Measurements from ENCODE around the gene CCDC85B.

CCDC85B gene

DNA sequence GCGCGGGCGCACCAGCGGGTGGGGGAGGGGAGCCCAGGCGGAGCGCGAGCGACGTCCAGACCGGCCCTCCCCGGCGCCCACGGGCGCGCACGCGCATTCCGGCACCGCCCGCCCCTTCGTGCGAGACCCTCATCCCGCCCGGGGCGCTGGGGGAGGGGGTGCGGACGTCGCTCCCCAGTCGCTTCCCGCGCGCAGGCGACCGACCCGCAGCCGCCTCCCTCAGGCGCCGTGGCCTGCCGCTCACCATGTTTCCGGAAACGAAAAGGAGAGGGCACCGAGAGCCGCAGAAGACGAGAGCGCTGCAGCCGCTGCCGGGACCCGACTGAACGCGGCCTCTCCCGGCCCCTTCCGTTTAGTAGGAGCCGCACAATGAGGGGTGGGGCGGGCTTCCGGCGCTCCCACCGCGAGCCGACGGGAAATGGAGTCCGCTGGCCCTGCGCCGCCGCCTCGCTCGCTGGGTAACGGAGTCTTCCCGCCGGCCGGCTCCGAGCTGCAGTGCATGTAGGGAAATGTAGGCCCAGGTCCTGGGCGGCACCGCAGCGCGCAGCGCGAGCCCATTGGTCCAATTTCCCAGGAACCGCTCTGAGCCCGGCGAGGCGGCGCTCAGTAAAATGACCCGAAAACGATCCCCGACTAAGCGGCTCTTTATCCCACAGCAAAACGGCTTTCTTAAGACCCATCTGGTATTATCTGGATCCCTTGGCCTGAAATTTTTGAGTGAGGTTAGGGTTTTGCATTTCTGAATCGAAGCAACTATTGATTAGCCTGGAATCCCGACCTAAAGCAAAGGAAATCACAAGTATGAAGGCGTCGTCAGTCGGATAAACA, 32.4 kb upstream of the CCDC85B start, which contains the start of gene CFL1:
Gene CFL1 (minus strand): TSS at position 328 of the 828 bp plus-strand sequence. CDS start 81 bp downstream, at position 247.
- peak; percentile 94 for DNase-seq (ENCODE audit: low read depth)

DNA sequence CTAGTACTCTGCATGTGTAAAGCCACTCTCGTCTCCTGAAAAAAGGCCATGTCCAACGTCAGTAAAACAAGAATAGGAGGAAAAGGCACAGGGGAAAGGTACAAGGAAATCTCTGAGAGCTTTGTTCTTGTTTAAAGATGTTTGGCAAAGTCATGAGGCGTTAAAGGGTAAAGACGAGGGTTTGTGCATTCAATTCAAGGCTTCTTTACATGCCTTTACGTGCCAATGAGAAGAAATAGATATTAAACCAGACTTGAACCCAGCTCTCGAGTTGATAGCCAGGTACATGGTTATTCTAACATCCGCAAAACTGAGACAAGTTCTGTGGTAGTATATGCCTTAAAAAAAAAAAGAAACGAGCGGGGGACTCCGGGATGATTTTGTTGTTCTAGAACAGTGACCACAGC, 31.8 kb upstream of the CCDC85B start:
- DNase-seq (ENCODE audit: low read depth), result no peak

DNA sequence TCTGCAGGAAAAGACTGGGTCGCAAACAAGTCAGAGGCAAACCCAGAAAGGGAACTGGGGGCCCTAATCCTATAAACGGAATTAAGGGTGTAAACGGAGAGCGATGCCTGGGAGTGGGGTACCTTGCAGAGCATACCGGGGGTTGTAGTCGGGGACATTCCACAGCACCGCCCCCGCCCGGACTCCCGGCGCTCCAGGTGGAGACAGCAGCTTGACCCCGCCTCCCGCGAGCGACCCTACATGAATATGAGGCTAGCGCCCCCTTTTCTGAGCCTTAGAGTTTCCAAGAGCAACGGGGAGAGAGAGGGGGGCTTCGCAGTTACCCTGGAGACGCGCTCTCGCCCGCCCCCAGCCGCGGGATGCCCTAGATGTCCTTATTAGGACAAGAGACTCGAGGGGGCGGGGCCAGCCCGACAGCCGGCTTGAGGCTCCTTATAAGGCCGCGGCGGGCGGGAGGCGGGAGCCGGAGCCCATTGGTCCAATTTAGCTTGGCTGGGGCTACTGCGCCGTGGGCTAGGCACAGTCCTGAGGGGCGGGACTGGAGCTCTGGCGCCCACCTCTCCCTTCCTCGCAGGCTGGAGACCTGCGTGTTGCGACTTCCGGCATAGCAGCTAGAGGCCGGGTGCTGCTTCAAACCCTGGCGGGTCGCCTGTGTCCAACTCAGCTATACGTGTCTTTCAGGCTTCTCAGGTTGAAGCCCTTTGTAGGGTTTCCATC, 31.2 kb upstream of the CCDC85B start:
- DNase-seq (ENCODE audit: low read depth), result peak; percentile 98

DNA sequence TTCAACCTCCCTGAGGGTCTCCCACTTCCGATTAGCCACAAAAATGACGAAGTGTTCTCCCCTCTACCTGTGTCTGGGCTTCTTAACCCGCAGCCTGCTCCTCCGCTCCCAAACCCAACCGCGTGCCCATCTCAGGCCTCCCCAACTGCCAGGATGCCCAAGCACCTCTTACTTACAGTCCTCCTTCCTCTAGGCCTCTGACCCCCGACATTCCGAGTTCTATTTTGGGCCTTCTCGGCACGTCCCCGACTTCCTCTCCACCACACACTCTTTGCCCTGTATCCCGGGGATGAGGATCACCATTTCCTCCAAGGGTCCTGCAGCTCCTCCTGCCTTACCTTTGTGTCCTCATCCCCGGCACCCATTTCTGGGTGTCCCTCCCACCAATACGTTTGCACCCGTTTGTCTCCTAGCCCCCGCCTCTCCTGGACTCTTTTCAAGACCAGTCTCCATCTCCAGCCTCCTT, 30.6 kb upstream of the CCDC85B start:
- DNase-seq (ENCODE audit: low read depth), result peak; percentile 72

DNA sequence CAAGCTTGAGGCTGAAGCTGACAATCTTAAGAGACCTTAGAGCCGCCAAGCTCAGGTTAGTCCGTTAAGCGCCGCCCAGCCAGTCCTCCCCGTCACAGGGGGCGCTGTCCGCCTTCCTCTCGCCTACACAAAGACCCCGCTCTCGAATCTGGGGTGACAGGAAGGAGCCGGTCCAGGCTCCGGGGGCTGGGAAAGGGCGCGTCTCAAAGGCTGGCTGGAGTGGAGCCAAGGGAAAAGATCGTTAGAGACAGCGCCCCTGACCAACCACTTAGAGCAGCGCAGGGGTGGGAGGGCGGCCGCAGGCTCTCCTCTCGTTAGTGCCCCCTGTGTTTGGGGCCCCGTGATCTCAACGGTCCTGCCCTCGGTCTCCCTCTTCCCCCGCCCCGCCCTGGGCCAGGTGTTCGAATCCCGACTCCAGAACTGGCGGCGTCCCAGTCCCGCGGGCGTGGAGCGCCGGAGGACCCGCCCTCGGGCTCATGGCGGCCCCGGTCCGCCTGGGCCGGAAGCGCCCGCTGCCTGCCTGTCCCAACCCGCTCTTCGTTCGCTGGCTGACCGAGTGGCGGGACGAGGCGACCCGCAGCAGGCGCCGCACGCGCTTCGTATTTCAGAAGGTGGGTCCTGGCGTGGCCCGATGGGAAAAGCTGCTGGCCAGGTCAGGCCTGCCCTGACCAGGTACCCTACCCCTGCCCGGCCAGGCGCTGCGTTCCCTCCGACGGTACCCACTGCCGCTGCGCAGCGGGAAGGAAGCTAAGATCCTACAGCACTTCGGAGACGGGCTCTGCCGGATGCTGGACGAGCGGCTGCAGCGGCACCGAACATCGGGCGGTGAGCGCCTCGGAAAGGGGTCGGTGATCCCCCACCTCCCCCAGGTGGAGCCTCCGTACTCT, 30.0 kb upstream of the CCDC85B start, which contains the start of gene MUS81:
Gene MUS81 (plus strand): TSS at position 156 of the 887 bp plus-strand sequence. CDS start 321 bp downstream, at position 477.
- peak; percentile 99 for DNase-seq (ENCODE audit: low read depth)

DNA sequence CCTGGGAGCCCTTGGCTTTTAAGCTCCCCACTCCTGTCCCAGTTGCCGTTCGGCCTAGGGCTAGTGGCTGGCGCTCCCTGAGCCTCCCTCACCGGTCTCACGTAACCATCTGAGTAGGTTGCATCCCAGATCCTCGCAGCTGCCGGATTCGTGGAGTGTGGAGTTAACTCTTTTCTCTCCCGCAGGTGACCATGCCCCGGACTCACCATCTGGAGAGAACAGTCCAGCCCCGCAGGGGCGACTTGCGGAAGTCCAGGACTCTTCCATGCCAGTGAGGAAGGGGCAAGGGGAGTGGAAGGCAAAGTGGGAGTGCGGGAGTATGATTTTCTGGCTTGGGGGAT, 29.3 kb upstream of the CCDC85B start:
- DNase-seq (ENCODE audit: low read depth), result no peak

DNA sequence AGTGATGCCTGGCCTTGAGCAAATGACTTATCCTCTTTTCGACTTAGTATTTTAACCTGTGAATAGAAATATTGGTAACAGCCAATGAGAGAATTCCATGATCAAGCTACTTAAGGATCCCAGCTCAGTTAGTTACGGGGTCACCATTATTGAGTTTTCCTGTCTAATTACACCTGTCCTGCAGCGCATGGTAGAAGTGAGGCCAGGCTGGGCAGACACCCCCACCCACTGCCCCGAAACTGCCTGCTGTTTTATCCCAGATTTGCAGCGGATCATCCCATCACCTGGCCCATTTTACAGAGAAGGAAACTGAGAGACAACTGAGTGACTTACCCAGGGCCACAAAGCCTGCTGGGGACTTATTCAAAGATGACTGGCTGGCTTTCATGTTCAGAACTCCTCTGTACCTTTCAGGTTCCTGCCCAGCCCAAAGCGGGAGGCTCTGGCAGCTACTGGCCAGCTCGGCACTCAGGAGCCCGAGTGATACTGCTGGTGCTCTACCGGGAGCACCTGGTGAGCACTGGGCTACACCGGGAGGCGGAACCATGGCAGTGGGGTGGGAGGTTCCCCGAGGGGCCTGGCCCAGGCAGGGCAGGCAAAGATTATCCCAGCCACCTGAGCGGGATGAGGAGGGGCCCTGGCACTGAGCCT, 28.8 kb upstream of the CCDC85B start:
- no peak for DNase-seq (ENCODE audit: low read depth)

DNA sequence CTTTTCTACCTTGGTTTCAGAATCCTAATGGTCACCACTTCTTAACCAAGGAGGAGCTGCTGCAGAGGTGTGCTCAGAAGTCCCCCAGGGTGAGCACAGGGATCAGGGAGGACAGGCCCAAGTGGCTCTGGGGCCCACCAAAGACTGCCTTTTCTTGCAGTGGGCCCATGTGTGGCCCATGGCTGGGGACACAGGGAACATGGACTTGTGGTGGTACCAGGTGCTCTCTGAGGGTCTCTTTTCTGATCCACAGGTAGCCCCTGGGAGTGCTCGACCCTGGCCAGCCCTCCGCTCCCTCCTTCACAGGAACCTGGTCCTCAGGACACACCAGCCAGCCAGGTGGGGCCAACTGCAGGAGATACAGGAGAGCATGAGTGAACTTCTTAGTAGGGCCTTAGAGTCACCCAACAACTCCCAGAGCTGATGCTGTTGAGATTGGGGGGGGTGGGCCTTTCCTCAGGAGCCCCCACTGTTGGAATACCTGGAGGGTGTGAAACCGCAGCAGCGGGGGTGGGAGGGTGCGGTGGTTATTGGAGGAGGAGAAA, 28.2 kb upstream of the CCDC85B start:
- DNase-seq (ENCODE audit: low read depth), result no peak

DNA sequence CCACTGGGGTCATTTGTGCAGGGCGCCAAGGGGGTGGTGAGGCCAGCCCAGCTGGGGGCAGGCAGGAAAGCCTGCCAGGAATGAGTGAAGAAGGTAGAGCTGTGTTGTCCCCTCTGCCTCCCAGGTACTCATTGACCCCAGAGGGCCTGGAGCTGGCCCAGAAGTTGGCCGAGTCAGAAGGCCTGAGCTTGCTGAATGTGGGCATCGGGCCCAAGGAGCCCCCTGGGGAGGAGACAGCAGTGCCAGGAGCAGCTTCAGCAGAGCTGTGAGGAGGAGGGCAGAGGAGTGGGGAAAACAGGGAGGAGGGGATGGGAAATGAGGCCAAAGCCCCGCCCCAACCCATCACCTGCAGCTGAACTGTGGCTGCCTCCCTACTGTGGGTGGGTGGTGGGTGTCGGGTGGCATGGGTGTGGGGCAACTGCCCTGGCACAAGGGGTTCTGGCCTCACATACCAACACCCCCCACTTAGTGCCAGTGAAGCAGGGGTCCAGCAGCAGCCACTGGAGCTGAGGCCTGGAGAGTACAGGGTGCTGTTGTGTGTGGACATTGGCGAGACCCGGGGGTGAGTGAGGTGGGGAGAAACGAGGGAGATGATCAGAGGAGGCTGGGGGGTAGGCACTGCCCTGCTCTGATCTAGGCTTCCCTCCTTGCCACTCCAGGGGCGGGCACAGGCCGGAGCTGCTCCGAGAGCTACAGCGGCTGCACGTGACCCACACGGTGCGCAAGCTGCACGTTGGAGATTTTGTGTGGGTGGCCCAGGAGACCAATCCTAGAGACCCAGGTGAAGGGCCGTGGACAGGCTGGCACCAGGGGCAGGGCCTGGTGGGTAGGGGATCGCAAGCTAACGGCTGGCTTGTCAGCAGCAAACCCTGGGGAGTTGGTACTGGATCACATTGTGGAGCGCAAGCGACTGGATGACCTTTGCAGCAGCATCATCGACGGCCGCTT, 27.3 kb upstream of the CCDC85B start:
- no peak for DNase-seq (ENCODE audit: low read depth)

DNA sequence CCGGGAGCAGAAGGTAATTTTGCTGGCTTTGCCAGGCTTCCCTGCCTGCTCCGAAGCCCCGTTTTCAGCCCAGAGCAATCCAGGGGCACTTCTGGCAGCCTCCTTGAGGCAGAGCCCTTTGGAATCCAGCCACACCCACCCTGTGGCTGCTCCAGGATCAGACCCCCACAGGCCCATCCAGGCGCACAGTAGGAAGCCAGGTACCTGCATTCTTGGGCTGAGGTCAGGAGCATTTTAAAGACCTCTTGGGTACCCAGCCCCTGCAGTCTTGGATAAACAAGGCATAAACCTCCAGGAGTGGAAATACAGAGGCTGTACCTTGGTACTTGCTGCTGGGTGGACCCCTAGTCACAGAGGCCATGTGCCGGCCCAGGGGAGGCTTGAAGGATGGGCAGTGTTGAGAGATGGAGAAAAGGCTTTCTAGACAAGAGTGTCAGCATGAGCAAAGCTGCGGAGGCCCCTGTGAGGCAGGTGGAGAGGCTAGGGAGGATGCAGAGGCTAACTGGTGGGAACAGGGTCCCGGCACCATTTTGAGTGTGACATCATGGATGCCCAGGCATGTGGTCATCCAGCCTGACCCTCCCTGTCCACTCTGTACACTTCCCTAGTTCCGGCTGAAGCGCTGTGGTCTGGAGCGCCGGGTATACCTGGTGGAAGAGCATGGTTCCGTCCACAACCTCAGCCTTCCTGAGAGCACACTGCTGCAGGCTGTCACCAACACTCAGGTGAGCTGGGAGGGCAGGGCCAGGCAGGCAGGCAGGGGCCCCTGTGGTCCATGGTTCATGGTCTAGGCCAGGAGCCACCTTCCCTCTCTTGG, 26.4 kb upstream of the CCDC85B start:
- DNase-seq (ENCODE audit: low read depth), result no peak

DNA sequence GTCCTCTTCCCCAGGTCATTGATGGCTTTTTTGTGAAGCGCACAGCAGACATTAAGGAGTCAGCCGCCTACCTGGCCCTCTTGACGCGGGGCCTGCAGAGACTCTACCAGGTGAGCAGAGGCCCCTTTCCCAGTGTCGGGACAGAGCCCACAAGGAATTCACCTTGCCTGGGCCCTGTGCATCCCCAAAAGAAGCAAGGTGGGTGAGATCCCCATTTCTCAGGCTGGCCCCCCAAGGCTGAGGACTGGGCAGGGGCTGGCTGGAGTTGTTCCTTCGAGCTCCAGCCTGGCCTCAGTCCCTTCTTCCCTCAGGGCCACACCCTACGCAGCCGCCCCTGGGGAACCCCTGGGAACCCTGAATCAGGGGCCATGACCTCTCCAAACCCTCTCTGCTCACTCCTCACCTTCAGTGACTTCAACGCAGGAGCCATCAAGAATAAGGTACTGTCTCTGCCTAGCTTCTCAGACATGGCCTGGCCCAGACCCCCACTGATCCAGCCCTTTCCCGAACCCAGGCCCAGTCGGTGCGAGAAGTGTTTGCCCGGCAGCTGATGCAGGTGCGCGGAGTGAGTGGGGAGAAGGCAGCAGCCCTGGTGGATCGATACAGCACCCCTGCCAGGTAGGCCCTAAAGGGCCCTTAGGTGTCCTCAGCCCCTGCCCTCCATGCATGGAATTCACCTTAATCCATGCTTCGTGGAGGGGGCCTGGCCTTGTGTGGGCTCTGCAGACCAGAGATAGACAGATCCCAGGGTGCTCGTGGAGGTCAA, 25.6 kb upstream of the CCDC85B start:
- no peak for DNase-seq (ENCODE audit: low read depth)

DNA sequence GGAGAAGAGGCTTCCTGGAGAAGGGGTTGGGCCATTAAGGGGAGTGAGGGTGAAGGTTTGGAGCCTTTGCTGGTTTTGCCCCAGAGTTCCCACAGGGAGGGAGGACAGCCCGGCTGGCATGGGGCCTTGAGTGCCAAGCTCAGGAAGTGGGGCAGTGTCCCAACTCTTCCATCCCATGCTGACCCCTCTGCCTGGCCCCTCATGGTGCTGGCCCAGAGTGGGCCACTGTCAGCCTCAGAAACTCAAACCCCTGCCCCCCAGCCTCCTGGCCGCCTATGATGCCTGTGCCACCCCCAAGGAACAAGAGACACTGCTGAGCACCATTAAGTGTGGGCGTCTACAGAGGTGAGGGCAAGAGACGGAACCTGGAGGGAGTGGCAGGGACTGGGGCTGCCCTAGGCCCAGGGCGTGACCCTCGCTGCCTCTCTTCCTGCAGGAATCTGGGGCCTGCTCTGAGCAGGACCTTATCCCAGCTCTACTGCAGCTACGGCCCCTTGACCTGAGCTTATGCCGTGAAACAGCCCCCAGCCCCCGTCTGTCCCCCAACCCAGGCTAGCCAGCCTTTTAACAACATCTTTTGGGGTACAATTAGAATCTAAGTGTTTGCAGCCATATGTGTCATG, 24.8 kb upstream of the CCDC85B start:
- no peak for DNase-seq (ENCODE audit: low read depth)

DNA sequence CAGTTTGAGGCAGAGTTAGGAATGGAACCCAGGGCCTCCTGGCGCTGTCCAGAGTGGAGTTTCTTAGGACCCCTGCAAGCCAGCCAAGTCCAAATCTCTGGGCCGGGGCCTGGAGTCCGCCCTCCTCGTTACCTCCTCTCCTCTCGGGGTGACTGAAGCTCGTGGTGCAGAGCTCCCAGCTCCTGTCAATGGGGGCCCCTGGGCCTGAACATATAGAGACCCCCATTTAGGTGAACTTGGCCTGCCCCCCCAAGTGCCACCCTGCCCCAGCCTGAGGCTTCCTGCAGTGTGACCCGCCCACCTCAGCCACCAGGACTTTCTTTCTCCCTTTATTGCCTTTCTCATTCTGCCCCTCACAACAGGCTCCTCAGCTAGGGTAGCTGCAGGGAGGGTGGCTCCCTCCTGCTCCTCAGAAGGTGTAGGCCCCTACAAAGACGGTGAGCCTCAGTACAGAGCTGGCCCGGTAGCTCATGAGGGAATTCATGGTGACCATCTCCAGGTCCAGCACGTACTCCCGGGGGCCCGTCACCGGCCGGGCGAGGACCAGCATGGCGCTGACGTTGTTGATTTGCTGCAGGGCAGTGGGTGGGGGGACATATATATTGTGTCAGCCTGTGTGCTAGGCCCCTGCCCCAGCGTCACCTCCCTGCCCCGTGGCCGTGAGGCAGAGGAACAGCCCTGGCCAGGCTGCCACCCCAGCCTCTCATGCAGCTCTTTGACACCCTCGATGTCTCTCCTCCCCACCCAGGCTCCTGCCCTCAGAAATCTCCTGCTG, 23.8 kb upstream of the CCDC85B start:
- DNase-seq (ENCODE audit: low read depth), result no peak

DNA sequence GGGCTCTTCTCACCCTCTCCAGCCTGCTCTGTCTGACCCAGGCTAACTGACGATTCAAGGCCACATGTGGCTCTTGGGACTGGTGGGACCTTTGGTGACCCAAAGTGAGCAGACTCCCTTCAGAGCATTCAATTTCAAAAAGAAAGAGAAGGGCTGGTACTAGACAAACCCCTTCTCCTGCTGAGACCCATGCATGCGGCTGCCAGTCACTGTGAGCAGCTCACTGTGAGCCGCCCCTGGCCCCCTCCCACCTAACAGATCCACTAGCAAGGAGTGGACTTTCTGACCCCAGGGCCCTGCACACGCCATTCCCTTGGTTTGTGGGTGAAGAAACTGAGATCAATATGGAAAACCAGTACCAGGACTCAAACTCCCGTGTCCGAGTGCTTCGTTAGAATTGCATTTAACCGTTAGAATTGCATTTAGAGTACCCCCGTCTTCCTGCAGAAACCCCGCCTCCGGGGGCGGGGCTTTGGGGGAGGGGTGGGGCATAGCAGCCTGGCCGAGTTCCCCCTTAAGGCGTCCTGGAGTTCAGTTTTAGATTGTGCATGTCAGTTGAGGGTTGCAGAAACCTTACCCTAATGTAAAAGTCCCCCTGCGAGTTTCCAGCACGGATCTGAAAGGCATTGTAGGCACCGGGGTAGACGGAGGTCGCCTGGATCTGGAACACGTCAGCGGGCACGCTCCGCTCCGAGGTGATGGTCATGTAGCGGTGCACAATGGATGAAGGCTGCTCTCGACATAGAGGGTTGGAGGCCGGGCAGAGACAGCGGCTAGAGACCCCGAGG, 23.0 kb upstream of the CCDC85B start:
- no peak for DNase-seq (ENCODE audit: low read depth)

DNA sequence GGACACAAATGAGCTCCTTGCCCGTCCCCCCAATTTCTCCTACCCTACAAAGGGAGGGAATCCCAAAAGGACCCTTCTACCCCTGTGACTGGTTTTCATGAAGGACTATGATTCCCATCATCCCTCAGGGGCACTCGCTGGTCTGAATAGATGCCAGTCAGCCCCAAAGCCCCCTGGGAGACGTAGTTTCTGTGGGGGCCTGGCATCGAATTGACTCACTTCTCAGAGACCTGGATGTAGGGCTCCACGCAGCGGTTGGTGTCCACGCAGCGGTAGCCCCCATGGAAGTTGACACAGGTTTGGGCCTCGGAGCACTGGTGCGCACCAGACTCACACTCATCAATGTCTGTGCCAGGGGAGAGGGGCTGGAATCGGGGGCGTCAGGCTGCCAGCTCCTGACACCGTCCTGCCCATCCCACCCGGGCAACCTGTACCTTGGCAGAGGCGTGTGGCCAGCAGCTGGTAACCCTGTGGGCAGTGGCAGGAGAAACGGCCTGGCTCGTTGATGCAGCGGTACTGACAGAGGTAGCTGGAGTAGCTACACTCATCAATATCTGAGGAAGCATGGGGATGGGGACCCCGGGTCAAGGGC, 22.3 kb upstream of the CCDC85B start:
- DNase-seq (ENCODE audit: low read depth), result no peak

DNA sequence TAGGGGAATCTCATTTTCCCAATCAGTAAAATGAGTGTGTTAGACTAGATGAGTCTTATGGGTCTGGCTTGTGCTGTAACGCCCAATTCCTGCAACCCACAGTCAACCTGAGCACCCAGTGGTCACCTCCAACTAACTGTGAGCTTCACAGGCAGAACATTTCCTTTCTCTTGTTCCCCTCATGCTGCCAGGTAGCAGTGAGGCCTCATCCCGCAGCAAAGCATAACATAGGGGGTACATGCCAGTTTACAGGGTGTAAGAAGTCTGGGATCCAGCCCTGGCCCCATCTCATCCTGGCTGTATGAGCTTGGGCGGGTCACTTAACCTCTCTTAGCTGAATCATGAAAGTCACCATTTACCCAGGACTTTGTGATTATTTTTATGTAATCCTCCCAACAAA, 21.6 kb upstream of the CCDC85B start:
- no peak for DNase-seq (ENCODE audit: low read depth)
